HepG2 (cell line): ENCODE data around the gene IL1RAPL2.

ENCODE experiments used
- ATF7 ChIP-seq, 2 experiments: fragments of 450-650 bp in 1 of 2; sonication (generic) in 1 of 2; formaldehyde crosslinking in 1 of 2; IDR thresholded peaks; 2 replicates each; pipeline versions ENCODE4 v1.4.0 to v1.6.1; 2016 to 2020; ENCODE audit warnings: antibody characterized with exemption in 1 of 2, mild to moderate bottlenecking in 1 of 2, missing genetic modification reagents in 1 of 2
- KAT7 ChIP-seq: IDR thresholded peaks from 2 replicates; pipeline ENCODE4 v1.6.1; 2018; ENCODE audit warnings: borderline replicate concordance, missing compliant biosample characterization
- MIER2 ChIP-seq: IDR thresholded peaks from 2 replicates; pipeline ENCODE4 v1.6.1; 2016; ENCODE audit warnings: missing biosample characterization, missing genetic modification reagents
- MXI1 ChIP-seq: IDR thresholded peaks from 3 replicates; pipeline ENCODE4 v1.6.1; 2012; ENCODE audit warnings: low read depth, low read length, inconsistent platforms, borderline replicate concordance
- NR3C1 ChIP-seq: sonication (generic); formaldehyde crosslinking; IDR thresholded peaks from 2 replicates; pipeline ENCODE4 v1.4.0; 2020; ENCODE audit warnings: missing genetic modification reagents
- POLR2AphosphoS5 ChIP-seq: IDR thresholded peaks from 2 replicates; pipeline ENCODE4 v1.6.1; 2012; ENCODE audit warnings: low read depth, low read length
- RFX5 ChIP-seq: IDR thresholded peaks from 2 replicates; pipeline ENCODE4 v1.6.1; 2011; ENCODE audit warnings: low read depth, low read length, improper control_type of control experiment
- SMAD1 ChIP-seq: sonication (generic); formaldehyde crosslinking; IDR thresholded peaks from 2 replicates; pipeline ENCODE4 v1.4.0; 2020; ENCODE audit warnings: missing genetic modification reagents, low read depth, mild to moderate bottlenecking, borderline replicate concordance
- TCF12 ChIP-seq, 2 experiments: fragments of 450-650 bp in 1 of 2; sonication (generic) in 1 of 2; formaldehyde crosslinking in 1 of 2; IDR thresholded peaks; 2 replicates each; pipeline versions ENCODE4 v1.6.1 to v1.8.0; 2017 to 2022; ENCODE audit warnings: antibody characterized with exemption in 1 of 2, mild to moderate bottlenecking in 1 of 2, missing genetic modification reagents in 1 of 2, moderate library complexity in 1 of 2
- YEATS4 ChIP-seq: sonication (generic); formaldehyde crosslinking; IDR thresholded peaks from 2 replicates; pipeline ENCODE4 v1.4.0; 2020; ENCODE audit warnings: missing genetic modification reagents, borderline replicate concordance
- TF ChIP-seq, protein P1 (sequence below): sonication (generic); formaldehyde crosslinking; IDR thresholded peaks from 2 replicates; pipeline ENCODE4 v1.4.0; 2020; ENCODE audit warnings: missing genetic modification reagents, mild to moderate bottlenecking, borderline replicate concordance
- TF ChIP-seq, protein P2 (sequence below): sonication (generic); formaldehyde crosslinking; IDR thresholded peaks from 2 replicates; pipeline ENCODE4 v1.5.0; 2020; ENCODE audit warnings: mild to moderate bottlenecking, missing genetic modification reagents, moderate library complexity

DNA sequence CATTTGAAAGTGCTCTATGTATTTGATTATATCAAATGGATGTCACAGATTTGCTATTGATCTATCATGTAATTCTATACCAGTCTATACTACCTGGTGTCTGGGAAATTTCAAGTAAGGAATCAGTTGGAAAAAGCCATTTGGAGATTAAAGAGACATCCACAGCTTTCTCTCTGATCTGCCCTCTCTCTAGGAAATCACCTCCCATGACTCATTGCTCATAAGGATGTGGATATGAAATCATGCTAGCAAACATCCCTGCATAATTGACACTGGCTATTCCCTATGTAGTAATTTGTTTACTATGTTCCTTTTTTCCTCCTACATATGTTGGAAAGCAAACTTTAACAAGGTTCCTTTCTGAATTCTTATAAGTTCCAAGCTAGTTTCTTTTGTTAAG lies 560.2 kb downstream of the IL1RAPL2 start:
- TF ChIP-seq, protein P1, sequence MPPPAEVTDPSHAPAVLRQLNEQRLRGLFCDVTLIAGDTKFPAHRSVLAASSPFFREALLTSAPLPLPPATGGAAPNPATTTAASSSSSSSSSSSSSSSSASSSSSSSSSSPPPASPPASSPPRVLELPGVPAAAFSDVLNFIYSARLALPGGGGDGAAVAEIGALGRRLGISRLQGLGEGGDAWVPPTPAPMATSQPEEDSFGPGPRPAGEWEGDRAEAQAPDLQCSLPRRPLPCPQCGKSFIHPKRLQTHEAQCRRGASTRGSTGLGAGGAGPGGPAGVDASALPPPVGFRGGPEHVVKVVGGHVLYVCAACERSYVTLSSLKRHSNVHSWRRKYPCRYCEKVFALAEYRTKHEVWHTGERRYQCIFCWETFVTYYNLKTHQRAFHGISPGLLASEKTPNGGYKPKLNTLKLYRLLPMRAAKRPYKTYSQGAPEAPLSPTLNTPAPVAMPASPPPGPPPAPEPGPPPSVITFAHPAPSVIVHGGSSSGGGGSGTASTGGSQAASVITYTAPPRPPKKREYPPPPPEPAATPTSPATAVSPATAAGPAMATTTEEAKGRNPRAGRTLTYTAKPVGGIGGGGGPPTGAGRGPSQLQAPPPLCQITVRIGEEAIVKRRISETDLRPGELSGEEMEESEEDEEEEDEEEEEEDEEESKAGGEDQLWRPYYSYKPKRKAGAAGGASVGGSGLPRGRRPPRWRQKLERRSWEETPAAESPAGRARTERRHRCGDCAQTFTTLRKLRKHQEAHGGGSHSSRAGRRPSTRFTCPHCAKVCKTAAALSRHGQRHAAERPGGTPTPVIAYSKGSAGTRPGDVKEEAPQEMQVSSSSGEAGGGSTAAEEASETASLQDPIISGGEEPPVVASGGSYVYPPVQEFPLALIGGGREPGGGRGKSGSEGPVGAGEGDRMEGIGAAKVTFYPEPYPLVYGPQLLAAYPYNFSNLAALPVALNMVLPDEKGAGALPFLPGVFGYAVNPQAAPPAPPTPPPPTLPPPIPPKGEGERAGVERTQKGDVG (CRISPR knock-in tag), result no peak
- TF ChIP-seq YEATS4 (CRISPR knock-in tag) (no peak), RFX5 (no peak), NR3C1 (CRISPR knock-in tag) (no peak), MXI1 (no peak), POLR2AphosphoS5 (no peak), TCF12 (IDR thresholded peaks at IDR 0.05) (no peak), TCF12 (CRISPR knock-in tag; IDR thresholded peaks at IDR 0.05) (no peak), ATF7 (IDR thresholded peaks at IDR 0.05) (no peak), ATF7 (CRISPR knock-in tag; IDR thresholded peaks at IDR 0.05) (no peak), MIER2 (CRISPR knock-in tag) (no peak), SMAD1 (no peak), KAT7 (CRISPR knock-in tag) (no peak)
- TF ChIP-seq, protein P2, sequence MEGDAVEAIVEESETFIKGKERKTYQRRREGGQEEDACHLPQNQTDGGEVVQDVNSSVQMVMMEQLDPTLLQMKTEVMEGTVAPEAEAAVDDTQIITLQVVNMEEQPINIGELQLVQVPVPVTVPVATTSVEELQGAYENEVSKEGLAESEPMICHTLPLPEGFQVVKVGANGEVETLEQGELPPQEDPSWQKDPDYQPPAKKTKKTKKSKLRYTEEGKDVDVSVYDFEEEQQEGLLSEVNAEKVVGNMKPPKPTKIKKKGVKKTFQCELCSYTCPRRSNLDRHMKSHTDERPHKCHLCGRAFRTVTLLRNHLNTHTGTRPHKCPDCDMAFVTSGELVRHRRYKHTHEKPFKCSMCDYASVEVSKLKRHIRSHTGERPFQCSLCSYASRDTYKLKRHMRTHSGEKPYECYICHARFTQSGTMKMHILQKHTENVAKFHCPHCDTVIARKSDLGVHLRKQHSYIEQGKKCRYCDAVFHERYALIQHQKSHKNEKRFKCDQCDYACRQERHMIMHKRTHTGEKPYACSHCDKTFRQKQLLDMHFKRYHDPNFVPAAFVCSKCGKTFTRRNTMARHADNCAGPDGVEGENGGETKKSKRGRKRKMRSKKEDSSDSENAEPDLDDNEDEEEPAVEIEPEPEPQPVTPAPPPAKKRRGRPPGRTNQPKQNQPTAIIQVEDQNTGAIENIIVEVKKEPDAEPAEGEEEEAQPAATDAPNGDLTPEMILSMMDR, result no peak
